GM12872 (cell line): Measurements from ENCODE around the gene SIRPA.

Source experiments
- CTCF ChIP-seq: IDR thresholded peaks from 3 replicates; pipeline ENCODE4 v1.5.1; 2011; ENCODE audit warnings: low read depth, mild to moderate bottlenecking, low read length, moderate library complexity; ENCODE audit not compliant: insufficient read depth

SIRPA gene

GRCh38 chr20:1935696-1936366 lies 40.6 kb downstream of the SIRPA start:
- TF ChIP-seq CTCF: no peak

GRCh38 chr20:1937316-1937976 lies 42.2 kb downstream of the SIRPA start:
- TF ChIP-seq CTCF: no peak

- no peak for TF ChIP-seq CTCF
These were observed 43.5 kb downstream of the SIRPA start for GRCh38 chr20:1938464-1939269.

- TF ChIP-seq CTCF: no peak
These were observed 44.0 kb downstream of the SIRPA start for GRCh38 chr20:1939270-1939595.

GRCh38 chr20:1940581-1940980 lies 45.4 kb downstream of the SIRPA start:
- no peak for TF ChIP-seq CTCF

GRCh38 chr20:1941226-1941625 lies 46.0 kb downstream of the SIRPA start:
- TF ChIP-seq CTCF: no peak

GRCh38 chr20:1942061-1942460 lies 46.9 kb downstream of the SIRPA start:
- TF ChIP-seq CTCF: no peak
